Esophagus squamous epithelium (tissue), 5 donors: Measurements from ENCODE around the gene LDLRAD4. TPM values are rescaled to one million over a fixed set of nuclear protein-coding genes. Genes with fewer than 3 reads are reported as not detected.

Experiments used
- DNase-seq: peaks from one replicate; lab custom pipeline; 2025; lab: John Stamatoyannopoulos, UW
- H3K27ac ChIP-seq, 4 donors: fragments of 200-600 bp; sonication (generic); one replicate each; pipeline ENCODE4 v1.5.1; 2016 to 2019; ENCODE audit warnings: mild to moderate bottlenecking in 1 of 4
- H3K27me3 ChIP-seq, 4 donors: fragments of 200-600 bp; sonication (generic); 1 replicate in 3 of 4; 2 replicates in 1 of 4; pipeline versions ENCODE4 v1.5.1 to v1.6.0; 2017 to 2021; ENCODE audit warnings: antibody characterized with exemption in 1 of 4
- H3K36me3 ChIP-seq, 3 donors: fragments of 200-600 bp; sonication (generic); one replicate each; pipeline ENCODE4 v1.5.1; 2016 to 2019
- H3K4me1 ChIP-seq, 3 donors: fragments of 200-600 bp; sonication (generic); one replicate each; pipeline ENCODE4 v1.5.1; 2017 to 2019
- H3K4me3 ChIP-seq, 4 donors: fragments of 200-600 bp; sonication (generic); 1 replicate in 3 of 4; 2 replicates in 1 of 4; pipeline ENCODE4 v1.5.1; 2016 to 2019; ENCODE audit warnings: mild to moderate bottlenecking in 2 of 4, moderate library complexity in 1 of 4
- H3K9me3 ChIP-seq, 3 donors: fragments of 200-600 bp; sonication (generic); one replicate each; pipeline ENCODE4 v1.5.1; 2016 to 2019
- CTCF ChIP-seq, 6 experiments: fragments of 450-650 bp in 4 of 6; fragments of 200-600 bp in 2 of 6; sonication (generic) in 2 of 6; IDR thresholded peaks; one replicate each; pipeline ENCODE4 v1.5.1; 2016 to 2019; ENCODE audit warnings: antibody characterized with exemption in 6 of 6, mild to moderate bottlenecking in 4 of 6, moderate library complexity in 4 of 6
- POLR2A ChIP-seq, 4 donors: fragments of 450-650 bp; IDR thresholded peaks; one replicate each; pipeline ENCODE4 v1.6.1; 2017; ENCODE audit warnings: antibody characterized with exemption in 4 of 4, mild to moderate bottlenecking in 4 of 4, moderate library complexity in 3 of 4
- WGBS, 2 donors: methylation state at CpG; one replicate each; pipeline ENCODE4 v1.1.5; 2018; 5-methylcytosine and 5-hydroxymethylcytosine counted together
- intact Hi-C: fragments of 100-400 bp; cut with DNase I; formaldehyde crosslinking; loops from one replicate; pipeline ENCODE4 v1.15.0; 2022
- total RNA-seq, 4 donors: library from RNA; depleted of rRNA; stranded (reverse); fragments of >200 nt; gene quantifications; one replicate each; pipeline ENCODE4 v1.1.0, GENCODE V29; 2016
- donor health status: DM: yes; HTN: yes; CAD: no.

The LDLRAD4 gene
- total RNA-seq, 4 donors from 2014 or later: 0.91 to 17.9 (median 6.8) TPM

- no peak for DNase-seq
- TF ChIP-seq CTCF (IDR thresholded peaks at IDR 0.05) (no peak), POLR2A (IDR thresholded peaks at IDR 0.05) (no peak)
- peaks cover 0 to 26% (median 0%) of the 10 kb centered on the region in 4 donors for H3K27me3 ChIP-seq
- peaks cover 20 to 48% (median 21%) of the 10 kb centered on the region in 3 donors for H3K4me1 ChIP-seq
- intact Hi-C loops: no loop called here
- no peaks in the 10 kb centered on the region for H3K36me3 ChIP-seq
- 26% methylated on average over 22 of the region's 24 CpGs; no CpG with 5 or more reads in 1 of the 2 donors for WGBS, 2 donors
- H3K9me3 ChIP-seq: no peaks in the 10 kb centered on the region
- peak overlapping the region in 3 of 4 donors; percentile 34 to 62 (median 41) for H3K4me3 ChIP-seq
- H3K27ac ChIP-seq: peak overlapping the region; percentile 24 to 77 (median 66)
These were observed 393.1 kb downstream of the LDLRAD4 start for GRCh38 chr18:13611601-13612195.

GRCh38 chr18:13612196-13612997 lies 393.8 kb downstream of the LDLRAD4 start:
- Histone ChIP-seq H3K9me3 (no peaks in the 10 kb centered on the region), H3K27ac (peak overlapping the region; percentile 24 to 77 (median 66)), H3K36me3 (no peaks in the 10 kb centered on the region), H3K4me1 (peaks cover 20 to 48% (median 21%) of the 10 kb centered on the region in 3 donors), H3K27me3 (peaks cover 0 to 26% (median 0%) of the 10 kb centered on the region in 4 donors), H3K4me3 (peak overlapping the region in 3 of 4 donors; percentile 34 to 62 (median 41))
- DNase-seq: peak; percentile 30
- WGBS, 2 donors: 48 to 54% methylated on average over 5 to 9 of the region's 20 CpGs
- TF ChIP-seq CTCF (IDR thresholded peaks at IDR 0.05) (no peak), POLR2A (IDR thresholded peaks at IDR 0.05) (no peak)
- intact Hi-C loops: no loop called here

GRCh38 chr18:13613099-13613498 lies 394.5 kb downstream of the LDLRAD4 start:
- Histone ChIP-seq H3K27me3 (peaks cover 0 to 26% (median 0%) of the 10 kb centered on the region in 4 donors), H3K36me3 (no peaks in the 10 kb centered on the region), H3K4me1 (peaks cover 20 to 48% (median 21%) of the 10 kb centered on the region in 3 donors), H3K27ac (peak overlapping the region in 1 of 4 donors; percentile 11), H3K4me3 (peak overlapping the region in 1 of 4 donors; percentile 41), H3K9me3 (no peaks in the 10 kb centered on the region)
- intact Hi-C loops: no loop called here
- no peak for DNase-seq
- TF ChIP-seq POLR2A (IDR thresholded peaks at IDR 0.05): no peak
- no peak for TF ChIP-seq CTCF (IDR thresholded peaks at IDR 0.05)

GRCh38 chr18:13613591-13614501 lies 395.3 kb downstream of the LDLRAD4 start:
- Histone ChIP-seq H3K4me1 (peaks cover 20 to 49% (median 21%) of the 10 kb centered on the region in 3 donors), H3K9me3 (no peaks in the 10 kb centered on the region), H3K27me3 (peaks cover 0 to 26% (median 0%) of the 10 kb centered on the region in 4 donors), H3K4me3 (no peak overlapping the region), H3K27ac (peak overlapping the region in 2 of 4 donors; percentile 12 to 57), H3K36me3 (no peaks in the 10 kb centered on the region)
- DNase-seq: no peak
- intact Hi-C loops: no loop called here
- TF ChIP-seq CTCF (IDR thresholded peaks at IDR 0.05): no peak
- TF ChIP-seq POLR2A (IDR thresholded peaks at IDR 0.05): peak in 1 of 4 donors; percentile 26
- 73 to 83% methylated on average over 20 of the region's 21 CpGs for WGBS, 2 donors
